BJ (cell line): ENCODE results near the gene RBM42. TPM values are rescaled to one million over a fixed set of nuclear protein-coding genes. Genes with fewer than 3 reads are reported as not detected.

ENCODE experiments used
- CTCF ChIA-PET: fragments of 350-600 bp; formaldehyde crosslinking; extraction: SDS; loops from one replicate; lab custom pipeline; 2021; ENCODE audit warnings: antibody characterized with exemption, inconsistent platforms; lab: Yijun Ruan, JAX
- POLR2A ChIA-PET: fragments of 300-600 bp; sonication (Branson Sonifier 250); formaldehyde crosslinking; extraction: SDS; loops from one replicate; lab custom pipeline; 2021; ENCODE audit warnings: antibody characterized with exemption; lab: Charles Lee
- DNase-seq: peaks from one replicate; pipeline ENCODE4 v3.0.0-alpha.2; 2011; ENCODE audit warnings: low read depth
- H3K27me3 ChIP-seq: 2 replicates; pipeline ENCODE4 v1.6.0; 2011; ENCODE audit warnings: low read length; ENCODE audit not compliant: control insufficient read depth, insufficient read depth
- H3K36me3 ChIP-seq: 2 replicates; pipeline ENCODE4 v1.5.1; 2011; ENCODE audit warnings: low read length; ENCODE audit not compliant: control insufficient read depth, insufficient read depth
- H3K4me3 ChIP-seq: 2 replicates; pipeline ENCODE4 v1.5.1; 2011; ENCODE audit warnings: low read depth, mild to moderate bottlenecking, control low read depth, low read length
- CTCF ChIP-seq: IDR thresholded peaks from 2 replicates; pipeline ENCODE4 v1.5.1; 2011; ENCODE audit warnings: low read depth, mild to moderate bottlenecking, control low read depth, inconsistent platforms, low read length, moderate library complexity; ENCODE audit not compliant: insufficient read depth
- polyA plus RNA-seq: library from polyadenylated mRNA; depleted of rRNA; stranded (reverse); fragments of >200 nt; gene quantifications from 2 replicates; pipeline ENCODE4 v1.2.3, GENCODE V29; 2011

RBM42 gene
- polyA plus RNA-seq, 1 experiment: 52.6 TPM

- ChIA-PET CTCF (interaction anchor here (0.9 to 1.6 kb wide), 3 partner anchors 15 to 259 kb away, joined by 3 to 5 read pairs (median 4); no protein-coding TSS in a partner anchor), POLR2A (no interaction called here)
- peak overlapping the region; percentile 93 for H3K4me3 ChIP-seq
- TF ChIP-seq CTCF: no peak
- no peak for DNase-seq
- 0 out of 2 replicates have a peak, but pooled peaks cover 1% of the 10 kb centered on the region for H3K27me3 ChIP-seq
- no peaks in the 10 kb centered on the region for H3K36me3 ChIP-seq
Measured at GRCh38 chr19:35612224-35612558, 16.6 kb upstream of the RBM42 start.

GRCh38 chr19:35612559-35613321 lies 16.1 kb upstream of the RBM42 start, which contains the start of gene HAUS5:
Gene HAUS5, plus strand, starts transcription at chr19:35612735. Its CDS starts 60 bp downstream, at chr19:35612795.
- peak; percentile 19 for DNase-seq
- no peak for TF ChIP-seq CTCF
- peak within 1 kb of the TSS; percentile 93 for H3K4me3 ChIP-seq
- CTCF ChIA-PET: interaction anchor here (0.9 to 1.6 kb wide), 3 partner anchors 16 to 260 kb away, joined by 3 to 5 read pairs (median 4); no protein-coding TSS in a partner anchor
- POLR2A ChIA-PET: no interaction called here
- H3K27me3 ChIP-seq: 0 out of 2 replicates have a peak, but pooled peaks cover 1% of the 10 kb centered on the region
- no peaks in the 10 kb centered on the region for H3K36me3 ChIP-seq

GRCh38 chr19:35613574-35613973 lies 15.3 kb upstream of the RBM42 start:
- POLR2A ChIA-PET: no interaction called here
- Histone ChIP-seq H3K36me3 (no peaks in the 10 kb centered on the region), H3K27me3 (0 out of 2 replicates have a peak, but pooled peaks cover 1% of the 10 kb centered on the region), H3K4me3 (no peak overlapping the region)
- no peak for DNase-seq
- TF ChIP-seq CTCF: no peak
- CTCF ChIA-PET: interaction anchor here (1.6 kb wide), 1 partner anchor 65 kb away, joined by 5 read pairs; no protein-coding TSS in a partner anchor

GRCh38 chr19:35615036-35615435 lies 13.8 kb upstream of the RBM42 start:
- ChIA-PET POLR2A (no interaction called here), CTCF (no interaction called here)
- no peak overlapping the region for H3K4me3 ChIP-seq
- H3K27me3 ChIP-seq: no peaks in the 10 kb centered on the region
- TF ChIP-seq CTCF: no peak
- no peaks in the 10 kb centered on the region for H3K36me3 ChIP-seq
- DNase-seq: no peak

- ChIA-PET POLR2A (no interaction called here), CTCF (no interaction called here)
- TF ChIP-seq CTCF: no peak
- Histone ChIP-seq H3K27me3 (no peaks in the 10 kb centered on the region), H3K36me3 (no peaks in the 10 kb centered on the region), H3K4me3 (no peak overlapping the region)
- no peak for DNase-seq
Measured at GRCh38 chr19:35618857-35619256, 10.0 kb upstream of the RBM42 start.
